Nephron (organoid): Measurements from ENCODE around the gene GSTCD.
"Not testable (repeated sequence)": the region's sequence is repeated elsewhere in the genome, so short reads cannot be mapped to it uniquely, and the experiment has no call there.

Experiments
- H3K27ac Mint-ChIP-seq, 3 experiments: 2 replicates each; pipeline ENCODE4 v1.8.0; 2020; ENCODE audit warnings: mixed read lengths in 3 of 3, mild to moderate bottlenecking in 2 of 3, moderate library complexity in 1 of 3
- H3K27me3 Mint-ChIP-seq: 2 replicates; pipeline ENCODE4 v1.8.0; 2021; ENCODE audit warnings: low read depth, mild to moderate bottlenecking, moderate library complexity, mixed read lengths
- H3K36me3 Mint-ChIP-seq: 2 replicates; pipeline ENCODE4 v1.8.0; 2020; ENCODE audit warnings: low read depth, mixed read lengths
- H3K4me1 Mint-ChIP-seq: 2 replicates; pipeline ENCODE4 v1.8.0; 2020; ENCODE audit warnings: mixed read lengths
- H3K4me3 Mint-ChIP-seq, 3 experiments: 2 replicates each; pipeline ENCODE4 v1.8.0; 2020; ENCODE audit warnings: mild to moderate bottlenecking in 3 of 3, mixed read lengths in 3 of 3, moderate library complexity in 2 of 3
- H3K9me3 Mint-ChIP-seq: 2 replicates; pipeline ENCODE4 v1.8.0; 2020; ENCODE audit warnings: mixed read lengths
- TF ChIP-seq, protein P1 (sequence below), 3 experiments: fragments of 200-600 bp; sonication (generic); IDR thresholded peaks; one replicate each; pipeline ENCODE4 v1.5.0; 2021; ENCODE audit warnings: antibody characterized with exemption in 3 of 3; ENCODE audit not compliant: unreplicated experiment in 3 of 3

Gene GSTCD

DNA sequence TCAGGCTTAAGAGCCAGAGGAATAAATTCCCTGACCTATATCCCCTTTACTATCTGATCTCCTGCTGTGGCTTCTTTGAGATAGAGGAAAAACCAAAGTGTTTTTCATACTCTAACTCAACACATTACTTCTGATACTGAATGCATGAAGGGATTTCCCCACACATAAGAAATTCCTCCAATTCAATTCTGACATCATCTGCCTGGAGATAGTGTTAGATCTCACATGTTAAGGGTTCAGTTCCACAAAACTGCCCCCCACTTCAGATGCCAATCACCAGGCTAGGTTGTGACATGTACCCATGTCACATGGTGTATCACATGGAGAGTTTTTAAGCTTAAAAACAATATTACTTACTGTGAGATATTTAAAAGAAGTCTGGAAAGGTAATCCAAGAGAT, 46.8 kb downstream of the GSTCD start:
- TF ChIP-seq, protein P1, sequence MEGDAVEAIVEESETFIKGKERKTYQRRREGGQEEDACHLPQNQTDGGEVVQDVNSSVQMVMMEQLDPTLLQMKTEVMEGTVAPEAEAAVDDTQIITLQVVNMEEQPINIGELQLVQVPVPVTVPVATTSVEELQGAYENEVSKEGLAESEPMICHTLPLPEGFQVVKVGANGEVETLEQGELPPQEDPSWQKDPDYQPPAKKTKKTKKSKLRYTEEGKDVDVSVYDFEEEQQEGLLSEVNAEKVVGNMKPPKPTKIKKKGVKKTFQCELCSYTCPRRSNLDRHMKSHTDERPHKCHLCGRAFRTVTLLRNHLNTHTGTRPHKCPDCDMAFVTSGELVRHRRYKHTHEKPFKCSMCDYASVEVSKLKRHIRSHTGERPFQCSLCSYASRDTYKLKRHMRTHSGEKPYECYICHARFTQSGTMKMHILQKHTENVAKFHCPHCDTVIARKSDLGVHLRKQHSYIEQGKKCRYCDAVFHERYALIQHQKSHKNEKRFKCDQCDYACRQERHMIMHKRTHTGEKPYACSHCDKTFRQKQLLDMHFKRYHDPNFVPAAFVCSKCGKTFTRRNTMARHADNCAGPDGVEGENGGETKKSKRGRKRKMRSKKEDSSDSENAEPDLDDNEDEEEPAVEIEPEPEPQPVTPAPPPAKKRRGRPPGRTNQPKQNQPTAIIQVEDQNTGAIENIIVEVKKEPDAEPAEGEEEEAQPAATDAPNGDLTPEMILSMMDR (IDR thresholded peaks at IDR 0.05; ENCODE audit: unreplicated experiment in 3 of 3): no peak
- Mint-ChIP-seq H3K27ac (no peak overlapping the region), H3K36me3 (no peaks in the 10 kb centered on the region), H3K4me1 (no peaks in the 10 kb centered on the region), H3K27me3 (no peaks in the 10 kb centered on the region), H3K9me3 (no peaks in the 10 kb centered on the region), H3K4me3 (no peak overlapping the region)

DNA sequence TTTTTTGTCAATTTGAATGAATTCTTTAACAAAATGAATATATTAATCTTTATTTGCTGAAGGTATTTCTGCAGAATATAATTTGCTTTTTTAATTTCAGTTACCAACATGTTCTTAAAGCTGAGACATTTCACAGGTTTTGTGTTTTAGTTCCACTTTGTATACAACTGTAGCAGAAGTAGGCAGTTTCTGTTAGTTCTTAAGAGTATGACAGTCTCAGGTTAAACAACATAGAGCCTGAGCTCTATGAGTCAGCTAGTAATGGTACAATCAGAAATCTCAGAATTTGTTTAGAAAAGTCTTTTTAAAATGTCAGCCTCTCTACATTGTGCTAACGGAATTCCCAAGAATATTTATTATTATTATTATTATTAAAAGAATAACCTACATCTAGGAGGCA, 50.4 kb downstream of the GSTCD start:
- no peaks in the 10 kb centered on the region for H3K9me3 Mint-ChIP-seq
- TF ChIP-seq, protein P1 (IDR thresholded peaks at IDR 0.05; ENCODE audit: unreplicated experiment in 3 of 3): no peak
- no peaks in the 10 kb centered on the region for H3K36me3 Mint-ChIP-seq
- H3K27ac Mint-ChIP-seq: no peak overlapping the region
- H3K27me3 Mint-ChIP-seq: no peaks in the 10 kb centered on the region
- H3K4me3 Mint-ChIP-seq: no peak overlapping the region
- H3K4me1 Mint-ChIP-seq: no peaks in the 10 kb centered on the region

DNA sequence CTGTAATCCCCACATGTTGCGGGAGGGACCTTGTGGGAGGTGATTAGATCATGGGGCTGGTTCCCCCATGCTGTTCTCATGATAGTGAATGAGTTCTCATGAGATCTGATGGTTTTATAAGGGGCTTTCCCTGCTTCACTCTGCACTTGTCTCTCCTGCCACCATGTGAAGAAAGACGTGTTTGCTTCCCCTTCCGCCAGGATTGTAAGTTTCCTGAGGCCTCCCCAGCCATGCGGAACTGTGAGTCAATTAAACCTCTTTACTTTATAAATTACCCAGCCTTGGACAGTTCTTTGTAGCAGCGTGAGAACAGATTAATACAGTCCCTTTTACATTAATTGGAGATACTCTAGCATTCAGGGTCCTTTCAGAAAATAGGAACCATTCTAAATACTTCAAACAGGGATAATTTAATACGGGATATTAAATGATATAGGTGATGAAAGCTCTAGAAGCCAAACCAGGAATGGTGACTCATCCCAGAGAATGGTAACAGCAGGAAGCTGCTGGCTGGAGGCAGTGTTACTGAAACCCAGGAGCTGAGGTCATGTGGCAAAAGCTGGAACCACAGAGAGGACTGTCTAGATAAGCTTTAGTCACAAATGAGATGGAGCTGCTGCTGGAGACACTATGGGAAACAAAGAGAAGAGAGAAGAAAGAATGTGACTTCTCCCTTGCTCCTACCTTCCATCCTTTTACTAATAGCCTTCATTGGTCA, 57.3 kb downstream of the GSTCD start:
- Mint-ChIP-seq H3K27ac (no peak overlapping the region), H3K4me1 (no peaks in the 10 kb centered on the region), H3K4me3 (no peak overlapping the region), H3K36me3 (peaks cover 23% of the 10 kb centered on the region), H3K27me3 (no peaks in the 10 kb centered on the region), H3K9me3 (peaks cover 9% of the 10 kb centered on the region)
- TF ChIP-seq, protein P1 (IDR thresholded peaks at IDR 0.05; ENCODE audit: unreplicated experiment in 3 of 3): no peak

DNA sequence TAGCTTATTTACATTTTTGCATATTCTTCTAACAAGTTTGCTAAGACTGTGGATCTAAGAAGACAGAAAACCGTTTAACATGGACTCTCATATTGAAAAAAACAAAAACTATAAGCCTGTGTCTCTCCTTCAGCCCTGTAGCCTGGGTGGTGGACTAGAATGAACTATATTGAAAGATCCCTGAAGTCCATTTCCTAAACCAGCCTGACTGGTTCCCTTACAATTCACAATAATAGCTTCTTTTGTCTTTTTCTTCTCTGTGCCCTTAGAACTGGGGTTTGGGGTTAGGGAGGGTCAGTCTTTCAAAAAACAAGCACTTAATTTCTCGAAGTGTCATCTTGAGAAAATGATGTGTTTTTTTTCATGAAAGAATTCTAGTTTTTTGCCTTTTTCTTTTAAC, 59.0 kb downstream of the GSTCD start:
- Mint-ChIP-seq H3K36me3 (peaks cover 41% of the 10 kb centered on the region), H3K27ac (no peak overlapping the region), H3K4me3 (no peak overlapping the region), H3K4me1 (no peaks in the 10 kb centered on the region), H3K9me3 (peaks cover 22% of the 10 kb centered on the region), H3K27me3 (no peaks in the 10 kb centered on the region)
- TF ChIP-seq, protein P1 (IDR thresholded peaks at IDR 0.05; ENCODE audit: unreplicated experiment in 3 of 3): no peak

DNA sequence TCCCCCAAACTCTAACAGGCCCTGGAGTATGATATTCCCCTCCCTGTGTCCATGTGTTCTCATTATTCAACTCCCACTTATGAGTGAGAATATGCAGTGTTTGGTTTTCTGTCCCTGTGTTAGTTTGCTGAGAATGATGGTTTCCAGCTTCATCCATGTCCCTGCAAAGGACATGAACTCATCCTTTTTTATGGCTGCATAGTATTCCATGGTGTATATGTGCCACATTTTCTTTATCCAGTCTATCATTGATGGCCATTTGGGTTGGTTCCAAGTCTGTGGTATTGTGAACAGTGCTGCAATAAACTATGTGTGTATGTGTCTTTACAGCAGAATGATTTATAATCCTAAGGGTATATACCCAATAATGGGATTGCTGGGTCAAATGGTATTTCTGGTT, 61.9 kb downstream of the GSTCD start:
- H3K9me3 Mint-ChIP-seq: peaks cover 48% of the 10 kb centered on the region
- H3K27ac Mint-ChIP-seq, H3K4me3 Mint-ChIP-seq, H3K4me1 Mint-ChIP-seq, H3K27me3 Mint-ChIP-seq: not testable (repeated sequence)
- H3K36me3 Mint-ChIP-seq: peaks cover 62% of the 10 kb centered on the region

DNA sequence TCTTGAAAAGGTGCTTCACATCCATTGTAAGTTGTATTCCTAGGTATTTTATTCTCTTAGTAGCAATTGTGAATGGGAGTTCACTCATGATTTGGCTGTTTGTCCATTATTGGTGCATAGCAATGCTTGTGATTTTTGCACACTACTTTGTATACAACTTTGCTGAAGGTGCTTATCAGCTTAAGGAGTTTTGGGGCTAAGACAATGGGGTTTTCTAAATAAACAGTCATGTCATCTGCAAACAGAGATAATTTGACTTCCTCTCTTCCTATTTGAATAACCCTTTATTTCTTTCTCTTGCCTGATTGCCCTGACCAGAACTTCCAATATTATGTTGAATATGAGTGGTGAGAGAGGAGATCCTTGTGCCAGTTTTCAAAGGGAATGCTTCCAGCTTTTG, 63.5 kb downstream of the GSTCD start:
- not testable (repeated sequence) for H3K4me1 Mint-ChIP-seq, H3K4me3 Mint-ChIP-seq, H3K27me3 Mint-ChIP-seq, H3K27ac Mint-ChIP-seq
- peaks cover 60% of the 10 kb centered on the region for H3K36me3 Mint-ChIP-seq
- peaks cover 49% of the 10 kb centered on the region for H3K9me3 Mint-ChIP-seq

DNA sequence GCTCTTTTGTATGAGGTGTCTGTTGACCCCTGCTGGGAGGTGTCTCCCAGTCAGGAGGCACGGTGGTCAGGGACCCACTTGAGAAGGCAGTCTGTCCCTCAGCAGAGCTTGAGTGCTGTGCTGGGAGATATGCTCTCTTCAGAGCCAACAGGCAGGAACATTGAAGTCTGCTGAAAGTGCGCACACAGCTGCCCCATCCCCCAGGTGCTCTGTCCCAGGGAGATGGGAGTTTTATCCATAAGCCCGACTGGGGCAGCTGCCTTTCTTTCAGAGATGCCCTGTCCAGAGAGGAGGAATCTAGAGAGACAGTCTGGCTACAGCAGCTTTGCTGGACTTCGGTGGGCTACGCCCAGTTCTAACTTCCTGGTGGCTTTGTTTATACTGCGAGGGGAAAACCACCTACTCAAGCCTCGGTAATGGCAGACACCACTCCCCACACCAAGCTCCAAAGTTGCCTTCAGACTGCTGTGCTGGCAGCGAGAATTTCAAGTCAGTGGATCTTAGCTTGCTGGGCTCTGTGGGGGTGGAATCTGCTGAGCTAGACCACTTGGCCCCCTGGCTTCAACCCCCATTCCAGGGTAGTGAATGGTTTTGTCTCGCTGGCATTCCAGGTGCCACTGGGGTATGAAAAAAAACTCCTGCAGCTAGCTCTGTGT, 67.3 kb downstream of the GSTCD start:
- Mint-ChIP-seq H3K9me3 (peaks cover 42% of the 10 kb centered on the region), H3K36me3 (peaks cover 48% of the 10 kb centered on the region), H3K4me1 (peaks cover 19% of the 10 kb centered on the region)
- not testable (repeated sequence) for H3K27me3 Mint-ChIP-seq, H3K4me3 Mint-ChIP-seq, H3K27ac Mint-ChIP-seq
